Aorta (tissue), 5 donors: ENCODE results near the gene UBE3C. TPM values are rescaled to one million over a fixed set of nuclear protein-coding genes. Genes with fewer than 3 reads are reported as not detected.

ENCODE experiments used
- ATAC-seq: fragments of 200-7000 bp; cut with Tn5 transposase; one replicate; pipeline ENCODE4 v1.9.1; 2022; ENCODE audit warnings: moderate library complexity; ENCODE audit not compliant: low FRiP score
- DNase-seq, 2 donors: peaks; one replicate each; pipeline ENCODE4 v3.0.0-alpha.2; 2020
- H3K27ac ChIP-seq, 2 donors: one replicate each; pipeline ENCODE4 v1.5.1; 2013; ENCODE audit warnings: low read length in 2 of 2, mild to moderate bottlenecking in 2 of 2, moderate library complexity in 2 of 2, control low read depth in 1 of 2, inconsistent platforms in 1 of 2, low read depth in 1 of 2
- H3K27me3 ChIP-seq, 2 donors: one replicate each; pipeline ENCODE4 v1.6.1; 2013; ENCODE audit warnings: control low read depth in 1 of 2, low read length in 1 of 2, mild to moderate bottlenecking in 1 of 2, moderate library complexity in 1 of 2; ENCODE audit not compliant: insufficient read depth in 2 of 2, control insufficient read depth in 1 of 2
- H3K36me3 ChIP-seq, 2 donors: one replicate each; pipeline ENCODE4 v1.6.1; 2013; ENCODE audit warnings: control low read depth in 1 of 2, low read length in 1 of 2, mild to moderate bottlenecking in 1 of 2; ENCODE audit not compliant: insufficient read depth in 2 of 2, control insufficient read depth in 1 of 2
- H3K4me1 ChIP-seq, 2 donors: one replicate each; pipeline ENCODE4 v1.6.1; 2013; ENCODE audit warnings: low read length in 2 of 2, control low read depth in 1 of 2, mild to moderate bottlenecking in 1 of 2, moderate library complexity in 1 of 2; ENCODE audit not compliant: insufficient read depth in 2 of 2, control insufficient read depth in 1 of 2
- H3K4me3 ChIP-seq, 2 donors: one replicate each; pipeline ENCODE4 v1.5.1; 2013; ENCODE audit warnings: low read length in 2 of 2, control low read depth in 1 of 2, mild to moderate bottlenecking in 1 of 2
- H3K9me3 ChIP-seq: one replicate; pipeline ENCODE4 v1.6.1; 2013; ENCODE audit warnings: mild to moderate bottlenecking, low read length; ENCODE audit not compliant: control insufficient read depth
- WGBS, 2 donors: extraction: QIAGEN DNeasy Blood & Tissue Kit; methylation state at CpG; one replicate each; pipeline ENCODE4 v1.1.7; 2013; 5-methylcytosine and 5-hydroxymethylcytosine counted together
- intact Hi-C, 2 donors: fragments of 100-400 bp; cut with DNase I; formaldehyde crosslinking; loops; one replicate each; pipeline versions ENCODE4 v1.14.2 to v1.15.0; 2022
- polyA plus RNA-seq, 2 donors: library from polyadenylated mRNA; stranded (reverse); fragments of 200-250 nt; gene quantifications; one replicate each; pipeline ENCODE4 v1.2.3, GENCODE V29; 2013
- total RNA-seq, 2 donors: library from RNA; stranded (reverse); fragmentation: NEBNext Ultra II Directional; extraction: Animal tissue kit (Norgen Biotek cat#: 25700); gene quantifications; one replicate each; pipeline ENCODE4 v1.2.1, GENCODE V29; 2021
- donor health status: healthy with polysubstance abuse.
- donor health status: Bipolar disorder and iron deficiency.
- donor health status: DM: no; HTN: no; CAD: no.
- donor health status: DM: no; HTN: no; CAD: no.
- donor health status: DM: yes; HTN: yes; CAD: no.

UBE3C gene
- total and polyA plus RNA-seq, 4 donors, result 15.8 to 73.0 (median 40.2) TPM

GRCh38 chr7:157138101-157138423, 664 bp upstream of the UBE3C start:
- peak overlapping the region; percentile 1 for H3K27ac ChIP-seq
- no peak for ATAC-seq
- no peaks in the 10 kb centered on the region for H3K4me1 ChIP-seq

GRCh38 chr7:157139111-157139809, 534 bp downstream of the UBE3C start:
- WGBS, 2 donors, result 1% methylated on average over 61 to 74 of the region's 74 CpGs
- intact Hi-C loops, result loop anchor here (2.0 to 10.0 kb wide), 3 partner anchors 134 to 247 kb away; partner anchors contain the start of genes NOM1 (in 2 of the 2) and LMBR1 (in 1 of the 2)

More at GRCh38 chr7:157138101-157138423, 664 bp upstream of the UBE3C start:
- peaks cover 0 to 4% of the 10 kb centered on the region in 2 donors for H3K36me3 ChIP-seq
- no peak for DNase-seq
- H3K27me3 ChIP-seq, result no peaks in the 10 kb centered on the region
- H3K9me3 ChIP-seq, result no peaks in the 10 kb centered on the region
- H3K4me3 ChIP-seq, result peak overlapping the region; percentile 5 to 23
- intact Hi-C loops, result loop anchor here (2.0 to 10.0 kb wide), 3 partner anchors 135 to 246 kb away; partner anchors contain the start of genes NOM1 (in 2 of the 2) and LMBR1 (in 1 of the 2)
- 40 to 51% methylated on average over 5 of the region's 5 CpGs for WGBS, 2 donors

GRCh38 chr7:157139810-157140510, 1.2 kb downstream of the UBE3C start:
- 30 to 33% methylated on average over 19 of the region's 19 CpGs for WGBS, 2 donors

More at GRCh38 chr7:157139111-157139809, 534 bp downstream of the UBE3C start:
- no peaks in the 10 kb centered on the region for H3K27me3 ChIP-seq
- H3K4me1 ChIP-seq, result no peaks in the 10 kb centered on the region
- peaks cover 0 to 4% of the 10 kb centered on the region in 2 donors for H3K36me3 ChIP-seq
- DNase-seq (peak; percentile 70 to 83), ATAC-seq (peak; percentile 77)
- no peaks in the 10 kb centered on the region for H3K9me3 ChIP-seq
- H3K4me3 ChIP-seq, result peak overlapping the region; percentile 61 to 91
- H3K27ac ChIP-seq, result peak overlapping the region in 1 of 2 donors; percentile 69

DNA sequence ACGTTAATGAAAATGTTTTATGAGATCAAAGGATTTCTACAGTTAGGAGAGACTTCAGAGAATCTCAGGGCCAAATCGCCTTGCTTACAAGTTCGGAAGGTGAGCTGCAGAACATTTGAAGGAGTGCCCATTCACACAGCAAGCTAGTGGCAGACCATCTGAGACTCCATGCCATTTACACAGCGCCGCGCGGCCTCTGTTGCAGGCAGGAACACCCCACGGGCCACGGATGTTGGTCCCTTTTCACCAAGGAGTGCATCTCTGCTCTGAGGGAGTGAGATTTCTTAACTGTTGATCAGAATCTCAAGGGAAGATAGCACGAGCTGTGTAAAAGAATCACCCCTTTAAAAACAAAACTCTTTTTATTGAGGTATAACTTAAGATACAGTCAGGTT, 1.8 kb downstream of the UBE3C start:
- H3K27me3 ChIP-seq, result no peaks in the 10 kb centered on the region
- no peak overlapping the region for H3K27ac ChIP-seq
- ATAC-seq (no peak), DNase-seq (no peak)
- no peaks in the 10 kb centered on the region for H3K4me1 ChIP-seq
- no peak overlapping the region for H3K4me3 ChIP-seq
- intact Hi-C loops, result no loop called here
- H3K9me3 ChIP-seq, result no peaks in the 10 kb centered on the region
- H3K36me3 ChIP-seq, result peaks cover 0 to 4% of the 10 kb centered on the region in 2 donors
- WGBS, 2 donors, result 82 to 88% methylated on average over 10 of the region's 10 CpGs

More at GRCh38 chr7:157139810-157140510, 1.2 kb downstream of the UBE3C start:
- H3K36me3 ChIP-seq, result peaks cover 0 to 4% of the 10 kb centered on the region in 2 donors
- no peak overlapping the region for H3K27ac ChIP-seq
- peak overlapping the region; percentile 61 to 91 for H3K4me3 ChIP-seq
- intact Hi-C loops, result loop anchor here (2.0 to 10.0 kb wide), 3 partner anchors 133 to 248 kb away; partner anchors contain the start of genes NOM1 (in 2 of the 2) and LMBR1 (in 1 of the 2)
- ATAC-seq, result no peak
- H3K4me1 ChIP-seq, result no peaks in the 10 kb centered on the region
- no peaks in the 10 kb centered on the region for H3K27me3 ChIP-seq
- no peak for DNase-seq
- H3K9me3 ChIP-seq, result no peaks in the 10 kb centered on the region

DNA sequence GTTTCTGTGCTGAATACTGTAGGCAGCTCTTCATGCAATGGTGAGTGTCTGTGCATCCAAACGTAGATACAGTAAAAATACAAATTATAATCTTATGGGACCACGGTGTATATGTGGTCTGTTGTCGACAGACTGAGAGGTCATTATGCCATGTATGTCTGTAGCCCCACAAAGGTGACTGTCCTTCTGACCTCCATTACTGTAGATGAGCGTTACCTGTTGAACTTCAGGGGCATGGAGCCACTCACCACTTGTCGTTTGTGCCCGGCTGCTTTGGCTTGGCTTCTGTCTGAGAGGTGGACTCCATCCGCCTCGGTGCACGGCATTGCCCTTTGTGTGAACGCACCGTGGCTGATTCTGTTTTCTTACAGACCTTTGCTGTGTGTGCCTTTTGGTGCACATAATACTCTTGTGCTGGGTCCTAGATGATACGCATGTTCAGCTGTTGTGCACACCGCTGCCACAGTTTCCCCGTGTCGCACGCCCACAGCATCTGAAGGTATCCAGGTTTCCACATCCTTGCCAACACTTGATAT, 2.9 kb downstream of the UBE3C start:
- Histone ChIP-seq H3K27me3 (no peaks in the 10 kb centered on the region), H3K36me3 (peaks cover 0 to 4% of the 10 kb centered on the region in 2 donors), H3K9me3 (no peaks in the 10 kb centered on the region), H3K4me3 (no peak overlapping the region), H3K27ac (no peak overlapping the region), H3K4me1 (no peaks in the 10 kb centered on the region)
- intact Hi-C loops, result no loop called here
- DNase-seq (no peak), ATAC-seq (no peak)
- 96% methylated on average over 16 of the region's 16 CpGs for WGBS, 2 donors

GRCh38 chr7:157143788-157144187, 5.1 kb downstream of the UBE3C start:
- peaks cover 0 to 4% of the 10 kb centered on the region in 2 donors for H3K36me3 ChIP-seq
- ATAC-seq, result no peak
- no peaks in the 10 kb centered on the region for H3K4me1 ChIP-seq

DNA sequence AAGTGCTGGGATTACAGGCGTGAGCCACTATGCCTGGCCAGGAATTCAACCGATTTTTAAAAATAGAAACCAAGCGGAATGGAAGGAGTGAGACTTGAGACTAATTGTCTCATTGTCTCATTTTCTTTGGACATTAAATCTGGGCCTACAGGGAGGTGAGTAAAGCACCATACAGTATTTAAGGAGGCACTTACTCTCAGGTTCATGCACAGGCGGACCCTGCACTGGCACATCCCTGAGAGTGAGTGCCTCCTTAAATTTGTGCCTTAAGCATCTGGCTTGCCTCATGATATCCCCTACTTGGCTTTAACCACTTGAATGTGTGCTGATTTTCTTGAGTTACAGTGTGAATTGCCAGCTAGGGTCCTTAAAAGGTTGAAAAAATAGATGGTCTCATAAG, 10.6 kb downstream of the UBE3C start:
- WGBS, 2 donors, result 75 to 81% methylated on average over 4 of the region's 4 CpGs
- intact Hi-C loops, result no loop called here
- Histone ChIP-seq H3K9me3 (no peaks in the 10 kb centered on the region), H3K36me3 (no peaks in the 10 kb centered on the region), H3K4me3 (no peak overlapping the region), H3K27me3 (no peaks in the 10 kb centered on the region), H3K27ac (no peak overlapping the region), H3K4me1 (peaks cover 0 to 3% of the 10 kb centered on the region in 2 donors)
- no peak for DNase-seq
- no peak for ATAC-seq

More at GRCh38 chr7:157143788-157144187, 5.1 kb downstream of the UBE3C start:
- DNase-seq, result no peak
- Histone ChIP-seq H3K9me3 (no peaks in the 10 kb centered on the region), H3K27ac (no peak overlapping the region), H3K4me3 (no peak overlapping the region), H3K27me3 (no peaks in the 10 kb centered on the region)
- intact Hi-C loops, result no loop called here
- WGBS, 2 donors, result 90% methylated on average over 8 of the region's 8 CpGs

GRCh38 chr7:157150882-157151281, 12.2 kb downstream of the UBE3C start:
- ATAC-seq, result no peak
- intact Hi-C loops, result no loop called here
- WGBS, 2 donors, result 50 to 54% methylated on average over 15 of the region's 15 CpGs

More at GRCh38 chr7:157150882-157151281, 12.2 kb downstream of the UBE3C start:
- Histone ChIP-seq H3K4me3 (no peak overlapping the region), H3K9me3 (no peaks in the 10 kb centered on the region), H3K4me1 (peaks cover 0 to 3% of the 10 kb centered on the region in 2 donors), H3K27me3 (no peaks in the 10 kb centered on the region), H3K36me3 (no peaks in the 10 kb centered on the region), H3K27ac (no peak overlapping the region)
- DNase-seq, result no peak
